ENCODE results near the gene PTPRU.

Gene PTPRU

DNA sequence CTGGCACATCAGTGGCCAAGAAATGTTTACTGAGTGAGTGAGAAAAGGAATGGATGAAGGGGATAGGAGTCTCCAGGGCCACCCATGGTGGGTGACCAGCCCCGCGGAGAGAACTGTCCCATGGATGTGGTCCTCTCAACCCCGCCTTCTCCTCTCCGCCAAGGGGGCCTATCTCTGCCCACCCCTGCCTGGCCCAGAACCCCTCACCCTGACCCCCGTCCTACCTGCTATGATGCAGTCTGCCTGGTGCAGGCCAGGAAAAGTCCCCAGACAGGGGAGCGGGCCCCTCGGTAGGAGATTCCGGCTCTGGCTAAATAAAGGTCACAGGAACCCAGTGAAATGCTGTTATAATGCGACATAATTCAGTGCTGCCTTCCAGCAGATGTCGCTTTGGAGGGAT is 107.6 kb downstream of the PTPRU start:
- no peak for TF ChIP-seq ZSCAN16 (tag by site-specific recombination; IDR thresholded peaks at IDR 0.05)
- no peak for TF ChIP-seq GLIS2 (tag by site-specific recombination; IDR thresholded peaks at IDR 0.05)
- TF ChIP-seq, protein P1, sequence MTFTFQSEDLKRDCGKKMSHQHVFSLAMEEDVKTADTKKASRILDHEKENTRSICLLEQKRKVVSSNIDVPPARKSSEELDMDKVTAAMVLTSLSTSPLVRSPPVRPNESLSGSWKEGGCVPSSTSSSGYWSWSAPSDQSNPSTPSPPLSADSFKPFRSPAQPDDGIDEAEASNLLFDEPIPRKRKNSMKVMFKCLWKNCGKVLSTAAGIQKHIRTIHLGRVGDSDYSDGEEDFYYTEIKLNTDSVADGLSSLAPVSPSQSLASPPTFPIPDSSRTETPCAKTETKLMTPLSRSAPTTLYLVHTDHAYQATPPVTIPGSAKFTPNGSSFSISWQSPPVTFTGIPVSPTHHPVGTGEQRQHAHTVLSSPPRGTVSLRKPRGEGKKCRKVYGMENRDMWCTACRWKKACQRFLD (tag by site-specific recombination; IDR thresholded peaks at IDR 0.05) = no peak
- no peak for TF ChIP-seq ZNF138 (tag by site-specific recombination; IDR thresholded peaks at IDR 0.05; ENCODE audit: borderline replicate concordance)
- H3K36me3 ChIP-seq (ENCODE audit: control insufficient read depth in 2 of 2, insufficient read depth in 1 of 2, low read length in 2 of 2) = no peaks in the 10 kb centered on the region
- no peaks in the 10 kb centered on the region for H3K4me1 ChIP-seq (ENCODE audit: control insufficient read depth, insufficient read depth, low read length)
- no peaks in the 10 kb centered on the region for H3K9me3 ChIP-seq (ENCODE audit: control insufficient read depth, insufficient read depth, low read depth, low read length)
- POLR2A ChIA-PET = no interaction called here
- H3K27ac ChIP-seq (ENCODE audit: extremely low read depth, low read depth, low read length) = no peak overlapping the region
- CTCF ChIA-PET = interaction anchor here (0.6 to 3.7 kb wide), 3 partner anchors 12 to 1348 kb away, joined by 5 to 35 read pairs (median 5); no protein-coding TSS in a partner anchor
- H3K4me3 ChIP-seq (ENCODE audit: low read depth, low read length) = no peak overlapping the region

DNA sequence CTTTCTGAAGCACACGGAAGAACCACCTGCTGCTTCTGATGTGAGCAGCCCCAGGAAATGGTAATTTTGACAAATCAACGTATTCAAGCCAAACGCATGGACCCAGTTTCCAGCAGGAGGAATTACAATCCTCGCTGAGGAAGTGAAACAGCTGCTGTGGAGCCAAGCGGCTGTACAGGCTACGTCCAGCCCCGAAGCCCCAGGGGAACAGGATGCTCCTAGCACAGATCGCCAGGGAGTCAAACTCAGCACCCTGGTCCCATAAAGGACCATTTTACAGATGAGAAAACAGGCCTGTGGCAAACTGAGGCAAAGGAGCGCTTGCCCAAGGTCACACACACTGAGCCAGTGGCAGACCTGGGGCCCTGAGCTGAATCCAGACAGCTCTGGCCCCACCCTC is 108.0 kb downstream of the PTPRU start:
- H3K27ac ChIP-seq (ENCODE audit: extremely low read depth, low read depth, low read length) = no peak overlapping the region
- ChIA-PET POLR2A (no interaction called here), CTCF (interaction anchor here (2.2 kb wide), 1 partner anchor 1036 kb away, joined by 5 read pairs; no protein-coding TSS in a partner anchor)
- TF ChIP-seq ZNF423 (tag by site-specific recombination; IDR thresholded peaks at IDR 0.05) (no peak), ZFP3 (tag by site-specific recombination; IDR thresholded peaks at IDR 0.05; ENCODE audit: low read depth) (no peak), ZNF791 (tag by site-specific recombination; IDR thresholded peaks at IDR 0.05) (no peak)
- TF ChIP-seq, protein P2, sequence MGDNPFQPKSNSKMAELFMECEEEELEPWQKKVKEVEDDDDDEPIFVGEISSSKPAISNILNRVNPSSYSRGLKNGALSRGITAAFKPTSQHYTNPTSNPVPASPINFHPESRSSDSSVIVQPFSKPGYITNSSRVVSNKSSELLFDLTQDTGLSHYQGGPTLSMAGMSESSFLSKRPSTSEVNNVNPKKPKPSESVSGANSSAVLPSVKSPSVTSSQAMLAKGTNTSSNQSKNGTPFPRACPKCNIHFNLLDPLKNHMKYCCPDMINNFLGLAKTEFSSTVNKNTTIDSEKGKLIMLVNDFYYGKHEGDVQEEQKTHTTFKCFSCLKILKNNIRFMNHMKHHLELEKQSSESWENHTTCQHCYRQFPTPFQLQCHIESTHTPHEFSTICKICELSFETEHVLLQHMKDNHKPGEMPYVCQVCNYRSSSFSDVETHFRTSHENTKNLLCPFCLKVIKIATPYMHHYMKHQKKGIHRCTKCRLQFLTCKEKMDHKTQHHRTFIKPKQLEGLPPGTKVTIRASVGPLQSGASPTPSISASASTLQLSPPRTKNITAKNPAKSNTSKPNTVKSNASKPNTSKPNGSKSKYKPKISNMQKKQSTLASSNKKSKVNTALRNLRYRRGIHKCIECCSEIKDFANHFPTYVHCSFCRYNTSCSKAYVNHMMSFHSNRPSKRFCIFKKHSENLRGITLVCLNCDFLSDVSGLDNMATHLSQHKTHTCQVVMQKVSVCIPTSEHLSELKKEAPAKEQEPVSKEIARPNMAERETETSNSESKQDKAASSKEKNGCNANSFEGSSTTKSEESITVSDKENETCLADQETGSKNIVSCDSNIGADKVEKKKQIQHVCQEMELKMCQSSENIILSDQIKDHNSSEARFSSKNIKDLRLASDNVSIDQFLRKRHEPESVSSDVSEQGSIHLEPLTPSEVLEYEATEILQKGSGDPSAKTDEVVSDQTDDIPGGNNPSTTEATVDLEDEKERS (tag by site-specific recombination; IDR thresholded peaks at IDR 0.05) = no peak
- TF ChIP-seq, protein P3, sequence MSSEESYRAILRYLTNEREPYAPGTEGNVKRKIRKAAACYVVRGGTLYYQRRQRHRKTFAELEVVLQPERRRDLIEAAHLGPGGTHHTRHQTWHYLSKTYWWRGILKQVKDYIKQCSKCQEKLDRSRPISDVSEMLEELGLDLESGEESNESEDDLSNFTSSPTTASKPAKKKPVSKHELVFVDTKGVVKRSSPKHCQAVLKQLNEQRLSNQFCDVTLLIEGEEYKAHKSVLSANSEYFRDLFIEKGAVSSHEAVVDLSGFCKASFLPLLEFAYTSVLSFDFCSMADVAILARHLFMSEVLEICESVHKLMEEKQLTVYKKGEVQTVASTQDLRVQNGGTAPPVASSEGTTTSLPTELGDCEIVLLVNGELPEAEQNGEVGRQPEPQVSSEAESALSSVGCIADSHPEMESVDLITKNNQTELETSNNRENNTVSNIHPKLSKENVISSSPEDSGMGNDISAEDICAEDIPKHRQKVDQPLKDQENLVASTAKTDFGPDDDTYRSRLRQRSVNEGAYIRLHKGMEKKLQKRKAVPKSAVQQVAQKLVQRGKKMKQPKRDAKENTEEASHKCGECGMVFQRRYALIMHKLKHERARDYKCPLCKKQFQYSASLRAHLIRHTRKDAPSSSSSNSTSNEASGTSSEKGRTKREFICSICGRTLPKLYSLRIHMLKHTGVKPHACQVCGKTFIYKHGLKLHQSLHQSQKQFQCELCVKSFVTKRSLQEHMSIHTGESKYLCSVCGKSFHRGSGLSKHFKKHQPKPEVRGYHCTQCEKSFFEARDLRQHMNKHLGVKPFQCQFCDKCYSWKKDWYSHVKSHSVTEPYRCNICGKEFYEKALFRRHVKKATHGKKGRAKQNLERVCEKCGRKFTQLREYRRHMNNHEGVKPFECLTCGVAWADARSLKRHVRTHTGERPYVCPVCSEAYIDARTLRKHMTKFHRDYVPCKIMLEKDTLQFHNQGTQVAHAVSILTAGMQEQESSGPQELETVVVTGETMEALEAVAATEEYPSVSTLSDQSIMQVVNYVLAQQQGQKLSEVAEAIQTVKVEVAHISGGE (tag by site-specific recombination; conservative IDR thresholded peaks at IDR 0.05; ENCODE audit: low read depth) = no peak
- TF ChIP-seq, protein P4, sequence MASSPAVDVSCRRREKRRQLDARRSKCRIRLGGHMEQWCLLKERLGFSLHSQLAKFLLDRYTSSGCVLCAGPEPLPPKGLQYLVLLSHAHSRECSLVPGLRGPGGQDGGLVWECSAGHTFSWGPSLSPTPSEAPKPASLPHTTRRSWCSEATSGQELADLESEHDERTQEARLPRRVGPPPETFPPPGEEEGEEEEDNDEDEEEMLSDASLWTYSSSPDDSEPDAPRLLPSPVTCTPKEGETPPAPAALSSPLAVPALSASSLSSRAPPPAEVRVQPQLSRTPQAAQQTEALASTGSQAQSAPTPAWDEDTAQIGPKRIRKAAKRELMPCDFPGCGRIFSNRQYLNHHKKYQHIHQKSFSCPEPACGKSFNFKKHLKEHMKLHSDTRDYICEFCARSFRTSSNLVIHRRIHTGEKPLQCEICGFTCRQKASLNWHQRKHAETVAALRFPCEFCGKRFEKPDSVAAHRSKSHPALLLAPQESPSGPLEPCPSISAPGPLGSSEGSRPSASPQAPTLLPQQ (tag by site-specific recombination; IDR thresholded peaks at IDR 0.05) = no peak
- H3K9me3 ChIP-seq (ENCODE audit: control insufficient read depth, insufficient read depth, low read depth, low read length) = no peaks in the 10 kb centered on the region
- H3K36me3 ChIP-seq (ENCODE audit: control insufficient read depth in 2 of 2, insufficient read depth in 1 of 2, low read length in 2 of 2) = no peaks in the 10 kb centered on the region
- no peaks in the 10 kb centered on the region for H3K4me1 ChIP-seq (ENCODE audit: control insufficient read depth, insufficient read depth, low read length)
- no peak overlapping the region for H3K4me3 ChIP-seq (ENCODE audit: low read depth, low read length)

DNA sequence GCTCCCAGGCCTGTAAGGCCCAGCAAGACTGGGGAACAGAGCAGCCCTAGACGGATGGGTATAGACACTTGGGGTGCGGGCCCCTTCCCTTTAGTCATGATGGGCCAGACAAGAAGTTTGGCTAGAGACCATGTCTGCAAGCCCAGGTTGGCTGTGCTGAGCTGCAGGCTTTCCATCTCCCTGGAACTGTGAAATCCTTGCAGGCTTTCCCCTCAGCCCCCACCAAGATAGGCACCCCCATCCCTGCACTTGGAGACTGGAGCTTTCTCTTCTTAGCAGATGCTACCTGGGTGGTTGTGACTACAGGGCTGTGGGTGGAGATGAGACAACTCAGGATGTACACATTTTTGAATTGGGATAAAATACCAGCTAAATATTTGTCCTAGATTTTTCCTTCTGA is 110.3 kb downstream of the PTPRU start:
- Histone ChIP-seq H3K36me3 (ENCODE audit: control insufficient read depth in 2 of 2, insufficient read depth in 1 of 2, low read length in 2 of 2) (no peaks in the 10 kb centered on the region), H3K27ac (ENCODE audit: extremely low read depth, low read depth, low read length) (no peak overlapping the region), H3K9me3 (ENCODE audit: control insufficient read depth, insufficient read depth, low read depth, low read length) (no peaks in the 10 kb centered on the region), H3K4me3 (ENCODE audit: low read depth, low read length) (no peak overlapping the region), H3K4me1 (ENCODE audit: control insufficient read depth, insufficient read depth, low read length) (no peaks in the 10 kb centered on the region)
- ChIA-PET CTCF (interaction anchor here (0.6 to 1.4 kb wide), 7 partner anchors 10 to 1293 kb away, joined by 3 to 8 read pairs (median 3); no protein-coding TSS in a partner anchor), POLR2A (interaction anchor here (0.5 to 0.6 kb wide), 2 partner anchors 11 to 480 kb away, joined by 3 to 4 read pairs; no protein-coding TSS in a partner anchor)
- TF ChIP-seq, protein P5, sequence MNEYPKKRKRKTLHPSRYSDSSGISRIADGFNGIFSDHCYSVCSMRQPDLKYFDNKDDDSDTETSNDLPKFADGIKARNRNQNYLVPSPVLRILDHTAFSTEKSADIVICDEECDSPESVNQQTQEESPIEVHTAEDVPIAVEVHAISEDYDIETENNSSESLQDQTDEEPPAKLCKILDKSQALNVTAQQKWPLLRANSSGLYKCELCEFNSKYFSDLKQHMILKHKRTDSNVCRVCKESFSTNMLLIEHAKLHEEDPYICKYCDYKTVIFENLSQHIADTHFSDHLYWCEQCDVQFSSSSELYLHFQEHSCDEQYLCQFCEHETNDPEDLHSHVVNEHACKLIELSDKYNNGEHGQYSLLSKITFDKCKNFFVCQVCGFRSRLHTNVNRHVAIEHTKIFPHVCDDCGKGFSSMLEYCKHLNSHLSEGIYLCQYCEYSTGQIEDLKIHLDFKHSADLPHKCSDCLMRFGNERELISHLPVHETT (tag by site-specific recombination; IDR thresholded peaks at IDR 0.05) = no peak
- TF ChIP-seq ZIC2 (tag by site-specific recombination; IDR thresholded peaks at IDR 0.05) (no peak), ZNF335 (tag by site-specific recombination; conservative IDR thresholded peaks at IDR 0.05) (no peak)
- TF ChIP-seq, protein P6, sequence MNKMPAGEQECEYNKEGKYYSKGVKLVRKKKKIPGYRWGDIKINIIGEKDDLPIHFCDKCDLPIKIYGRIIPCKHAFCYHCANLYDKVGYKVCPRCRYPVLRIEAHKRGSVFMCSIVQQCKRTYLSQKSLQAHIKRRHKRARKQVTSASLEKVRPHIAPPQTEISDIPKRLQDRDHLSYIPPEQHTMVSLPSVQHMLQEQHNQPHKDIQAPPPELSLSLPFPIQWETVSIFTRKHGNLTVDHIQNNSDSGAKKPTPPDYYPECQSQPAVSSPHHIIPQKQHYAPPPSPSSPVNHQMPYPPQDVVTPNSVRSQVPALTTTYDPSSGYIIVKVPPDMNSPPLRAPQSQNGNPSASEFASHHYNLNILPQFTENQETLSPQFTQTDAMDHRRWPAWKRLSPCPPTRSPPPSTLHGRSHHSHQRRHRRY (tag by site-specific recombination; IDR thresholded peaks at IDR 0.05) = no peak
